Measurements from ENCODE around the gene MARCOL. TPM values are rescaled to one million over a fixed set of nuclear protein-coding genes. Genes with fewer than 3 reads are reported as not detected.

The MARCOL gene
- total RNA-seq, 1 experiment from 2014 or later, result not detected

- no peaks in the 10 kb centered on the region for H4K20me1 ChIP-seq (ENCODE audit: insufficient read depth)
- ChIA-PET RAD21 (ENCODE audit: low non-redundant PET in 1 of 2, low total read pairs in 2 of 2, uncharacterized antibody in 2 of 2, unreplicated experiment in 2 of 2) (no interaction called here), CTCF (no interaction called here), POLR2A (no interaction called here)
- no peak overlapping the region for H3K4me2 ChIP-seq (ENCODE audit: low read length)
- H3K9me3 ChIP-seq (ENCODE audit: control insufficient read depth in 1 of 2, insufficient read depth in 1 of 2, low read depth in 1 of 2, low read length in 2 of 2), result no peaks in the 10 kb centered on the region
- ATAC-seq (no peak), DNase-seq (ENCODE audit: low read depth, low spot score) (no peak)
- H3K9ac ChIP-seq (ENCODE audit: low read length), result no peak overlapping the region
- TF ChIP-seq MAX (IDR thresholded peaks at IDR 0.05) (no peak), SRF (IDR thresholded peaks at IDR 0.05; ENCODE audit: low read depth) (no peak)
- no peaks in the 10 kb centered on the region for H3K4me1 ChIP-seq (ENCODE audit: control insufficient read depth in 1 of 2, insufficient read depth in 2 of 2, low read length in 2 of 2)
- intact Hi-C loops (cut with micrococcal nuclease), result no loop called here
- H3K27me3 ChIP-seq (ENCODE audit: insufficient read depth, low read length), result no peaks in the 10 kb centered on the region
- H3K79me2 ChIP-seq (ENCODE audit: insufficient read depth, low read length), result no peaks in the 10 kb centered on the region
- H3K9me2 ChIP-seq (ENCODE audit: insufficient read depth), result no peaks in the 10 kb centered on the region; the same call in 1 of the 2 replicates
- no TSS peak for BruUV-seq (replicated peaks)
- no peak overlapping the region for H2AFZ ChIP-seq (ENCODE audit: low read depth, low read length, poor library complexity, severe bottlenecking)
- H3K4me3 ChIP-seq (replicated peaks in 1 of 2; ENCODE audit: low read depth in 1 of 2, low read length in 2 of 2), result no peak overlapping the region
- H3K36me3 ChIP-seq (ENCODE audit: control insufficient read depth in 1 of 2, insufficient read depth in 2 of 2, low read length in 2 of 2), result no peaks in the 10 kb centered on the region
- H3K27ac ChIP-seq (ENCODE audit: low read depth, low read length), result no peak overlapping the region
Measured at GRCh38 chr5:148206620-148207019, 31.7 kb upstream of the MARCOL start.

DNA sequence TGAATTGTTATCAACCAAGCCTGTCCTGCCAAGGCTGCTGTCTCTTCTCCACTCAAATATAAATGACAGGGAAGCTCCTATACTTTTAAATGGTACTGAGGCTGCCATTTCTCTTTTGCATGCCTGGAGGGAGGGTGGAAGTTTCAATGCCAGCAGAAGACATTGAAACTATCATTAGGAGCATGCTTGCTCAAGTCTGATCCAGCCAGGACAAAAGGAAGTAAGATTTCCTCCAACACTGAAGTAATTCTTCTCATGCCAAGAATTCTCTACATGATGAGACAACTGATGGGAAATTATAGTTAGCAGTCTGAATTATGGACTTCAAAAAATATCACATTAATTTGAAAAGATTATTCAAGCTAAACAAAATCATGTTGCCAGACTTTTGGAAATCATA lies 30.1 kb upstream of the MARCOL start:
- no peaks in the 10 kb centered on the region; the same call in 1 of the 2 replicates for H3K9me2 ChIP-seq (ENCODE audit: insufficient read depth)
- H4K20me1 ChIP-seq (ENCODE audit: insufficient read depth), result no peaks in the 10 kb centered on the region
- POLR2A ChIA-PET, result no interaction called here
- H3K79me2 ChIP-seq (ENCODE audit: insufficient read depth, low read length), result no peaks in the 10 kb centered on the region
- DNase-seq (ENCODE audit: low read depth, low spot score) (no peak), ATAC-seq (no peak)
- H3K9me3 ChIP-seq (ENCODE audit: control insufficient read depth in 1 of 2, insufficient read depth in 1 of 2, low read depth in 1 of 2, low read length in 2 of 2), result no peaks in the 10 kb centered on the region
- intact Hi-C loops (cut with micrococcal nuclease), result no loop called here
- CTCF ChIA-PET, result no interaction called here
- no peak overlapping the region for H3K4me2 ChIP-seq (ENCODE audit: low read length)
- no peak overlapping the region for H3K27ac ChIP-seq (ENCODE audit: low read depth, low read length)
- BruUV-seq (replicated peaks), result no TSS peak
- H2AFZ ChIP-seq (ENCODE audit: low read depth, low read length, poor library complexity, severe bottlenecking), result no peak overlapping the region
- H3K9ac ChIP-seq (ENCODE audit: low read length), result no peak overlapping the region
- no peak overlapping the region for H3K4me3 ChIP-seq (replicated peaks in 1 of 2; ENCODE audit: low read depth in 1 of 2, low read length in 2 of 2)
- no peak for TF ChIP-seq RAD21 (IDR thresholded peaks at IDR 0.05; ENCODE audit: low read depth)
- no peak for TF ChIP-seq EGR1 (IDR thresholded peaks at IDR 0.05; ENCODE audit: low read depth)
- no peak for TF ChIP-seq TCF7L2 (IDR thresholded peaks at IDR 0.05; ENCODE audit: borderline replicate concordance, extremely low read depth, insufficient read depth, insufficient read length)
- no peak for TF ChIP-seq ZFX (IDR thresholded peaks at IDR 0.05)
- TF ChIP-seq FOSL1 (IDR thresholded peaks at IDR 0.05; ENCODE audit: low read depth), result no peak
- no peak for TF ChIP-seq ELF1 (IDR thresholded peaks at IDR 0.05; ENCODE audit: borderline replicate concordance, low read depth)
- no peak for TF ChIP-seq ZNF274 (IDR thresholded peaks at IDR 0.05; ENCODE audit: low read depth, low read length)
- TF ChIP-seq, protein P1, sequence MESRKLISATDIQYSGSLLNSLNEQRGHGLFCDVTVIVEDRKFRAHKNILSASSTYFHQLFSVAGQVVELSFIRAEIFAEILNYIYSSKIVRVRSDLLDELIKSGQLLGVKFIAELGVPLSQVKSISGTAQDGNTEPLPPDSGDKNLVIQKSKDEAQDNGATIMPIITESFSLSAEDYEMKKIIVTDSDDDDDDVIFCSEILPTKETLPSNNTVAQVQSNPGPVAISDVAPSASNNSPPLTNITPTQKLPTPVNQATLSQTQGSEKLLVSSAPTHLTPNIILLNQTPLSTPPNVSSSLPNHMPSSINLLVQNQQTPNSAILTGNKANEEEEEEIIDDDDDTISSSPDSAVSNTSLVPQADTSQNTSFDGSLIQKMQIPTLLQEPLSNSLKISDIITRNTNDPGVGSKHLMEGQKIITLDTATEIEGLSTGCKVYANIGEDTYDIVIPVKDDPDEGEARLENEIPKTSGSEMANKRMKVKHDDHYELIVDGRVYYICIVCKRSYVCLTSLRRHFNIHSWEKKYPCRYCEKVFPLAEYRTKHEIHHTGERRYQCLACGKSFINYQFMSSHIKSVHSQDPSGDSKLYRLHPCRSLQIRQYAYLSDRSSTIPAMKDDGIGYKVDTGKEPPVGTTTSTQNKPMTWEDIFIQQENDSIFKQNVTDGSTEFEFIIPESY (IDR thresholded peaks at IDR 0.05; ENCODE audit: extremely low read depth, insufficient replicate concordance, low read length), result no peak
- TF ChIP-seq, protein P2, sequence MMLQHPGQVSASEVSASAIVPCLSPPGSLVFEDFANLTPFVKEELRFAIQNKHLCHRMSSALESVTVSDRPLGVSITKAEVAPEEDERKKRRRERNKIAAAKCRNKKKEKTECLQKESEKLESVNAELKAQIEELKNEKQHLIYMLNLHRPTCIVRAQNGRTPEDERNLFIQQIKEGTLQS (IDR thresholded peaks at IDR 0.05), result no peak
- TF ChIP-seq, protein P3, sequence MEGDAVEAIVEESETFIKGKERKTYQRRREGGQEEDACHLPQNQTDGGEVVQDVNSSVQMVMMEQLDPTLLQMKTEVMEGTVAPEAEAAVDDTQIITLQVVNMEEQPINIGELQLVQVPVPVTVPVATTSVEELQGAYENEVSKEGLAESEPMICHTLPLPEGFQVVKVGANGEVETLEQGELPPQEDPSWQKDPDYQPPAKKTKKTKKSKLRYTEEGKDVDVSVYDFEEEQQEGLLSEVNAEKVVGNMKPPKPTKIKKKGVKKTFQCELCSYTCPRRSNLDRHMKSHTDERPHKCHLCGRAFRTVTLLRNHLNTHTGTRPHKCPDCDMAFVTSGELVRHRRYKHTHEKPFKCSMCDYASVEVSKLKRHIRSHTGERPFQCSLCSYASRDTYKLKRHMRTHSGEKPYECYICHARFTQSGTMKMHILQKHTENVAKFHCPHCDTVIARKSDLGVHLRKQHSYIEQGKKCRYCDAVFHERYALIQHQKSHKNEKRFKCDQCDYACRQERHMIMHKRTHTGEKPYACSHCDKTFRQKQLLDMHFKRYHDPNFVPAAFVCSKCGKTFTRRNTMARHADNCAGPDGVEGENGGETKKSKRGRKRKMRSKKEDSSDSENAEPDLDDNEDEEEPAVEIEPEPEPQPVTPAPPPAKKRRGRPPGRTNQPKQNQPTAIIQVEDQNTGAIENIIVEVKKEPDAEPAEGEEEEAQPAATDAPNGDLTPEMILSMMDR (IDR thresholded peaks at IDR 0.05 in 2 of 3, conservative IDR thresholded peaks at IDR 0.05 in 1 of 3; ENCODE audit: borderline replicate concordance in 1 of 3, insufficient read depth in 1 of 3, low read depth in 2 of 3, low read length in 2 of 3), result no peak
- TF ChIP-seq SIN3A (IDR thresholded peaks at IDR 0.05; ENCODE audit: low read depth), result no peak
- TF ChIP-seq EZH2 (IDR thresholded peaks at IDR 0.05), result no peak
- TF ChIP-seq POLR2AphosphoS5 (IDR thresholded peaks at IDR 0.05; ENCODE audit: low read depth, low read length), result no peak
- no peaks in the 10 kb centered on the region for H3K27me3 ChIP-seq (ENCODE audit: insufficient read depth, low read length)
- RAD21 ChIA-PET (ENCODE audit: low non-redundant PET in 1 of 2, low total read pairs in 2 of 2, uncharacterized antibody in 2 of 2, unreplicated experiment in 2 of 2), result no interaction called here
- H3K36me3 ChIP-seq (ENCODE audit: control insufficient read depth in 1 of 2, insufficient read depth in 2 of 2, low read length in 2 of 2), result no peaks in the 10 kb centered on the region
- no peaks in the 10 kb centered on the region for H3K4me1 ChIP-seq (ENCODE audit: control insufficient read depth in 1 of 2, insufficient read depth in 2 of 2, low read length in 2 of 2)
